Hepatocyte (in vitro differentiated cells): ENCODE results near the gene ADAM11.

Experiments
- CTCF ChIP-seq: fragments of 200-600 bp; sonication (generic); IDR thresholded peaks from 2 replicates; pipeline ENCODE4 v1.5.1; 2016; ENCODE audit warnings: antibody characterized with exemption, mild to moderate bottlenecking; ENCODE audit not compliant: poor library complexity
- EZH2 ChIP-seq: fragments of 200-600 bp; sonication (generic); IDR thresholded peaks from 2 replicates; pipeline ENCODE4 v1.6.1; 2016; ENCODE audit warnings: antibody characterized with exemption, mild to moderate bottlenecking, borderline replicate concordance

- TF ChIP-seq EZH2 (no peak), CTCF (no peak)
Observed at GRCh38 chr17:44751806-44752205, 7.0 kb upstream of the ADAM11 start.
